ENCODE measurements around the gene ZNF682.

DNA sequence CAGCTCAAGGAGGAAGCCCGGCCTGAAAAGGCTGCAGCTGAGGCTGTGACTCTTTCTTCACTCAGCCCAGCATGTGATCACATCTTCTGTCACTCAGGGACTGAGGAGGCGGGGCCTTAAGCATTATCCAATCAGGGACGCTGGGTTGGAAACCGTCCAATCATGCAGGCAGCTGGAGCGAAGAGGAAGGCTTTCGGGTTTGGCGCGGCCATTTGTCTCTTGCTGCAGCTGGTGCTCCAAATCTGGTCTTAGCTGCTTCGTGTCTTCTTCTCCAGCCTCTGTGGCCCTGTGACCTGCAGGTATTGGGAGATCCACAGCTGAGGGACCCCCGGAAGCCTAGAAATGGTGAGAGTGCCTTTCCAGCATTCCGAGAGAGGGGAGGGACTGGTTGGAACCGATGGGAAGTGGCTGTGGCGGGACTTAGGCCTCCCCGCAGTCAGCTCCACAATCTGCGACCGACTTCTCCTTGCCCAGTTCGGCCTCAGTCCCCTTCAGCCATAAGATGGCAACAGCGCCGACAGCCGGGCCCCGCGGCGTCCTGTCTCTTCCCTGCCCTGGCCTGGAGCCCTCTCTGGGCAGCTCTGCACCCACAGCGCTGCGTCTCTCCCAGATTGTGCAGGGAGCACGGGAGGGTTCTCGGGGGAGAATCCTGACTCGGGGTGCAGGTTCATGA lies 38.6 kb upstream of the ZNF682 start, which contains the start of gene ZNF90:
- TF ChIP-seq, protein P1, sequence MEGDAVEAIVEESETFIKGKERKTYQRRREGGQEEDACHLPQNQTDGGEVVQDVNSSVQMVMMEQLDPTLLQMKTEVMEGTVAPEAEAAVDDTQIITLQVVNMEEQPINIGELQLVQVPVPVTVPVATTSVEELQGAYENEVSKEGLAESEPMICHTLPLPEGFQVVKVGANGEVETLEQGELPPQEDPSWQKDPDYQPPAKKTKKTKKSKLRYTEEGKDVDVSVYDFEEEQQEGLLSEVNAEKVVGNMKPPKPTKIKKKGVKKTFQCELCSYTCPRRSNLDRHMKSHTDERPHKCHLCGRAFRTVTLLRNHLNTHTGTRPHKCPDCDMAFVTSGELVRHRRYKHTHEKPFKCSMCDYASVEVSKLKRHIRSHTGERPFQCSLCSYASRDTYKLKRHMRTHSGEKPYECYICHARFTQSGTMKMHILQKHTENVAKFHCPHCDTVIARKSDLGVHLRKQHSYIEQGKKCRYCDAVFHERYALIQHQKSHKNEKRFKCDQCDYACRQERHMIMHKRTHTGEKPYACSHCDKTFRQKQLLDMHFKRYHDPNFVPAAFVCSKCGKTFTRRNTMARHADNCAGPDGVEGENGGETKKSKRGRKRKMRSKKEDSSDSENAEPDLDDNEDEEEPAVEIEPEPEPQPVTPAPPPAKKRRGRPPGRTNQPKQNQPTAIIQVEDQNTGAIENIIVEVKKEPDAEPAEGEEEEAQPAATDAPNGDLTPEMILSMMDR (IDR thresholded peaks at IDR 0.05) = no peak
- no peak for TF ChIP-seq POLR2A (IDR thresholded peaks at IDR 0.05)

Measured in testis (tissue), 2 donors.